MCF 10A (cell line): ENCODE results near the gene MVK. TPM values are rescaled to one million over a fixed set of nuclear protein-coding genes. Genes with fewer than 3 reads are reported as not detected.

Experiments
- BruUV-seq: library from RNA; stranded (reverse); fragments of 400-500 nt; replicated peaks from 2 replicates; lab custom pipeline; 2021; lab: Mats Ljungman, UMichigan
- CTCF ChIA-PET: fragments of 300-600 bp; sonication (Branson Sonifier 250); formaldehyde crosslinking; extraction: SDS; loops from one replicate; lab custom pipeline; 2021; ENCODE audit warnings: antibody characterized with exemption, inconsistent platforms; lab: Yijun Ruan, JAX
- POLR2A ChIA-PET: fragments of 300-600, 350-650 bp; sonication (Branson Sonifier 250); formaldehyde crosslinking; extraction: SDS; loops from one replicate; lab custom pipeline; 2020; ENCODE audit warnings: antibody characterized with exemption, inconsistent platforms; lab: Yijun Ruan, JAX
- DNase-seq: peaks from one replicate; pipeline ENCODE4 v3.0.0-alpha.2; 2018; ENCODE audit not compliant: unreplicated experiment
- H3K27ac Mint-ChIP-seq: one replicate; pipeline ENCODE4 v1.8.0; 2022; ENCODE audit warnings: mild to moderate bottlenecking, low read depth, mixed read lengths; ENCODE audit not compliant: unreplicated experiment
- H3K27me3 Mint-ChIP-seq: one replicate; pipeline ENCODE4 v1.8.0; 2022; ENCODE audit warnings: mixed read lengths; ENCODE audit not compliant: insufficient read depth, unreplicated experiment
- H3K36me3 Mint-ChIP-seq: one replicate; pipeline ENCODE4 v1.8.0; 2022; ENCODE audit warnings: mild to moderate bottlenecking, moderate library complexity, mixed read lengths; ENCODE audit not compliant: insufficient read depth, unreplicated experiment
- H3K4me1 Mint-ChIP-seq: one replicate; pipeline ENCODE4 v1.8.0; 2022; ENCODE audit warnings: mixed read lengths; ENCODE audit not compliant: insufficient read depth, unreplicated experiment
- H3K4me3 Mint-ChIP-seq: one replicate; pipeline ENCODE4 v1.8.0; 2022; ENCODE audit warnings: mild to moderate bottlenecking, moderate library complexity, mixed read lengths; ENCODE audit not compliant: unreplicated experiment
- H3K9me3 Mint-ChIP-seq: one replicate; pipeline ENCODE4 v1.8.0; 2022; ENCODE audit warnings: mixed read lengths; ENCODE audit not compliant: unreplicated experiment
- CTCF ChIP-seq: fragments of 200-600 bp; IDR thresholded peaks from one replicate; pipeline ENCODE4 v1.8.0; 2022; ENCODE audit warnings: antibody characterized with exemption, mild to moderate bottlenecking; ENCODE audit not compliant: unreplicated experiment
- intact Hi-C: fragments of 100-400 bp; cut with micrococcal nuclease; formaldehyde crosslinking; loops from 2 replicates; pipeline ENCODE4 v1.14.1; 2022
- total RNA-seq: library from RNA; stranded (reverse); gene quantifications from 2 replicates; pipeline ENCODE4 v1.2.3, GENCODE V29; 2022

Gene MVK
- total RNA-seq, 1 experiment from 2014 or later, result 17.1 TPM

- no TSS peak for BruUV-seq
- POLR2A ChIA-PET, result interaction anchor here (3.6 kb wide), 1 partner anchor 22 kb away, joined by 17 read pairs; no protein-coding TSS in a partner anchor
- DNase-seq, result no peak
- Mint-ChIP-seq H3K36me3 (peaks cover 77% of the 10 kb centered on the region), H3K27me3 (no peaks in the 10 kb centered on the region), H3K4me3 (no peak overlapping the region), H3K4me1 (peaks cover 16% of the 10 kb centered on the region), H3K9me3 (no peaks in the 10 kb centered on the region), H3K27ac (no peak overlapping the region)
- intact Hi-C loops, result no loop called here
- CTCF ChIA-PET, result interaction anchor here (1.0 kb wide), 1 partner anchor 278 kb away, joined by 3 read pairs; no protein-coding TSS in a partner anchor
- TF ChIP-seq CTCF, result no peak
These were observed 2.1 kb downstream of the MVK start for GRCh38 chr12:109575683-109576082.

- ChIA-PET POLR2A (no interaction called here), CTCF (no interaction called here)
- intact Hi-C loops, result no loop called here
- no peak for TF ChIP-seq CTCF
- no peak overlapping the region for H3K27ac Mint-ChIP-seq
- H3K36me3 Mint-ChIP-seq, result peaks cover 82% of the 10 kb centered on the region
- BruUV-seq, result no TSS peak
- H3K4me1 Mint-ChIP-seq, result peaks cover 25% of the 10 kb centered on the region
- DNase-seq, result no peak
- no peak overlapping the region for H3K4me3 Mint-ChIP-seq
- H3K27me3 Mint-ChIP-seq, result no peaks in the 10 kb centered on the region
- H3K9me3 Mint-ChIP-seq, result no peaks in the 10 kb centered on the region
These were observed 3.7 kb downstream of the MVK start for GRCh38 chr12:109577311-109577710.

GRCh38 chr12:109578330-109578927, 4.8 kb downstream of the MVK start:
- POLR2A ChIA-PET, result interaction anchor here (0.6 to 0.7 kb wide), 2 partner anchors 55 to 135 kb away, joined by 3 read pairs; partner anchors contain the start of gene FAM222A
- Mint-ChIP-seq H3K27me3 (no peaks in the 10 kb centered on the region), H3K27ac (no peak overlapping the region), H3K9me3 (no peaks in the 10 kb centered on the region), H3K4me1 (peaks cover 23% of the 10 kb centered on the region), H3K4me3 (no peak overlapping the region), H3K36me3 (peaks cover 75% of the 10 kb centered on the region)
- intact Hi-C loops, result no loop called here
- no TSS peak for BruUV-seq
- CTCF ChIA-PET, result interaction anchor here (0.6 kb wide), 1 partner anchor 260 kb away, joined by 3 read pairs; no protein-coding TSS in a partner anchor
- TF ChIP-seq CTCF, result no peak
- no peak for DNase-seq

GRCh38 chr12:109579639-109580038, 6.0 kb downstream of the MVK start:
- intact Hi-C loops, result no loop called here
- no TSS peak for BruUV-seq
- Mint-ChIP-seq H3K9me3 (no peaks in the 10 kb centered on the region), H3K4me1 (peaks cover 17% of the 10 kb centered on the region), H3K27ac (no peak overlapping the region), H3K4me3 (no peak overlapping the region), H3K36me3 (peaks cover 67% of the 10 kb centered on the region), H3K27me3 (no peaks in the 10 kb centered on the region)
- DNase-seq, result no peak
- ChIA-PET POLR2A (no interaction called here), CTCF (interaction anchor here (0.7 kb wide), 1 partner anchor 7 kb away, joined by 4 read pairs; no protein-coding TSS in a partner anchor)
- TF ChIP-seq CTCF, result no peak
